Measurements from ENCODE around the gene RPLP1. TPM values are rescaled to one million over a fixed set of nuclear protein-coding genes. Genes with fewer than 3 reads are reported as not detected.

Gene RPLP1
- total RNA-seq, 6 experiments from 2014 or later: 164 to 536 (median 471) TPM

GRCh38 chr15:69433831-69434230 is 18.8 kb upstream of the RPLP1 start:
- Histone ChIP-seq H3K36me3 (no peaks in the 10 kb centered on the region), H3K27ac (no peak overlapping the region), H3K4me3 (no peak overlapping the region), H3K27me3 (no peaks in the 10 kb centered on the region), H3K4me1 (no peaks in the 10 kb centered on the region), H3K9me3 (no peaks in the 10 kb centered on the region)
- intact Hi-C loops (cut with DNase I): no loop called here
- peak in 1 of 4 donors; percentile 55 for ATAC-seq
- TF ChIP-seq POLR2A (IDR thresholded peaks at IDR 0.05) (no peak), CTCF (IDR thresholded peaks at IDR 0.05) (no peak)
- WGBS (ENCODE audit: insufficient coverage, low coverage, low lambda C conversion rate, missing lambda C conversion rate): 27% methylated on average over 1 of the region's 1 CpG
- DNase-seq: no peak

DNA sequence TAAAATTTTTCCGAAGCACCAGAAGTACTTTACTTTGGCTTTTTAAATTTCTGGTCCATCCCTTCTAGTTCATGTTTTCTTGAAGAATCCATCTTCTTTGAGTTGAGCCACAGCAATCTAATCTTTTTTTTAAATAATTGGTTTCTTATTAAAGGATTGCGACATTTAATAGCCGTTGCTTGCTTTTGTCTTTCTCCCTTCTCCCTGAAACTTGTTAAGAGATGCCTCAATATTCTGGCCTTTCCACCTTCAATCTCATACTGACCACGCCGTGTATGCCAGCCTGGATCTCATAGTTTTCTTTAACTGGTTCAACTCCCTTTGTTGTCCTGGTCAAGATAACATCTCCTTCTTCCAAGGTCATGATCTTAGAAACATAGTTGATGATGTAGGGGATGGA is 18.4 kb upstream of the RPLP1 start:
- no peaks in the 10 kb centered on the region for H3K9me3 ChIP-seq
- ATAC-seq: no peak
- no peaks in the 10 kb centered on the region for H3K4me1 ChIP-seq
- H3K27me3 ChIP-seq: no peaks in the 10 kb centered on the region
- WGBS (ENCODE audit: insufficient coverage, low coverage, low lambda C conversion rate, missing lambda C conversion rate): 84% methylated on average over 5 of the region's 5 CpGs
- H3K36me3 ChIP-seq: no peaks in the 10 kb centered on the region
- intact Hi-C loops (cut with DNase I): no loop called here
- H3K4me3 ChIP-seq: no peak overlapping the region
- no peak overlapping the region for H3K27ac ChIP-seq
- TF ChIP-seq CTCF (IDR thresholded peaks at IDR 0.05) (no peak), POLR2A (IDR thresholded peaks at IDR 0.05) (no peak)
- DNase-seq: no peak

- no peaks in the 10 kb centered on the region for H3K36me3 ChIP-seq
- no peak for DNase-seq
- 94% methylated on average over 8 of the region's 18 CpGs for WGBS (ENCODE audit: insufficient coverage, low coverage, low lambda C conversion rate, missing lambda C conversion rate)
These were observed 17.9 kb upstream of the RPLP1 start for GRCh38 chr15:69434679-69435078.

GRCh38 chr15:69435985-69436384 is 16.6 kb upstream of the RPLP1 start:
- Histone ChIP-seq H3K36me3 (no peaks in the 10 kb centered on the region), H3K27me3 (no peaks in the 10 kb centered on the region), H3K4me3 (no peak overlapping the region), H3K27ac (no peak overlapping the region), H3K9me3 (no peaks in the 10 kb centered on the region), H3K4me1 (no peaks in the 10 kb centered on the region)
- ATAC-seq (no peak), DNase-seq (no peak)
- TF ChIP-seq CTCF (IDR thresholded peaks at IDR 0.05) (no peak), POLR2A (IDR thresholded peaks at IDR 0.05) (no peak)
- intact Hi-C loops (cut with DNase I): no loop called here
- WGBS (ENCODE audit: insufficient coverage, low coverage, low lambda C conversion rate, missing lambda C conversion rate): 86% methylated on average over 4 of the region's 4 CpGs

More at GRCh38 chr15:69434679-69435078, 17.9 kb upstream of the RPLP1 start:
- ATAC-seq: no peak
- intact Hi-C loops (cut with DNase I): no loop called here
- Histone ChIP-seq H3K27ac (no peak overlapping the region), H3K4me1 (no peaks in the 10 kb centered on the region), H3K9me3 (no peaks in the 10 kb centered on the region), H3K27me3 (no peaks in the 10 kb centered on the region), H3K4me3 (no peak overlapping the region)
- TF ChIP-seq CTCF (IDR thresholded peaks at IDR 0.05): no peak
- TF ChIP-seq POLR2A (IDR thresholded peaks at IDR 0.05): no peak

- no peak overlapping the region for H3K4me3 ChIP-seq
- no peak for ATAC-seq
- intact Hi-C loops (cut with DNase I): no loop called here
- H3K27me3 ChIP-seq: no peaks in the 10 kb centered on the region
- H3K4me1 ChIP-seq: no peaks in the 10 kb centered on the region
- DNase-seq: no peak
- 84% methylated on average over 4 of the region's 4 CpGs for WGBS (ENCODE audit: insufficient coverage, low coverage, low lambda C conversion rate, missing lambda C conversion rate)
- TF ChIP-seq POLR2A (IDR thresholded peaks at IDR 0.05): no peak
- TF ChIP-seq CTCF (IDR thresholded peaks at IDR 0.05): no peak
- no peak overlapping the region for H3K27ac ChIP-seq
- H3K36me3 ChIP-seq: no peaks in the 10 kb centered on the region
- no peaks in the 10 kb centered on the region for H3K9me3 ChIP-seq
These were observed 15.7 kb upstream of the RPLP1 start for GRCh38 chr15:69436951-69437350.
